B cell (primary cell): ENCODE data around the gene MAN1A1. TPM values are rescaled to one million over a fixed set of nuclear protein-coding genes. Genes with fewer than 3 reads are reported as not detected.

Experiments
- ATAC-seq: fragments of 200-7000 bp; cut with Tn5 transposase; one replicate; pipeline ENCODE4 v1.10.0; 2021; ENCODE audit warnings: low read depth, mild to moderate bottlenecking, moderate number of reproducible peaks, moderate library complexity
- CTCF ChIA-PET: fragments of 350-600 bp; sonication (Branson Sonifier 250); formaldehyde crosslinking; loops from one replicate; lab custom pipeline; 2021; ENCODE audit warnings: antibody characterized with exemption, inconsistent platforms; lab: Charles Lee
- POLR2A ChIA-PET: fragments of 350-600 bp; sonication (Branson Sonifier 250); formaldehyde crosslinking; loops from one replicate; lab custom pipeline; 2021; ENCODE audit warnings: antibody characterized with exemption; lab: Charles Lee
- DNase-seq: peaks from one replicate; pipeline ENCODE4 v3.0.0; 2013
- H2AFZ ChIP-seq: 2 replicates; pipeline ENCODE4 v1.6.1; 2012; ENCODE audit warnings: mild to moderate bottlenecking, low read depth, low read length; ENCODE audit not compliant: insufficient read depth, poor library complexity, severe bottlenecking
- H3K27ac ChIP-seq, 2 donors: 1 replicate in 1 of 2; 2 replicates in 1 of 2; pipeline ENCODE4 v1.5.1; 2012 to 2013; ENCODE audit warnings: low read length in 2 of 2, mild to moderate bottlenecking in 2 of 2, moderate library complexity in 1 of 2
- H3K27me3 ChIP-seq, 4 experiments: fragments of 200-600 bp in 1 of 4; sonication (generic) in 1 of 4; replicated peaks in 1 of 4; 1 replicate in 2 of 4; 2 replicates in 2 of 4; pipeline versions ENCODE4 v1.6.1 to v1.7.0; 2013 to 2016; ENCODE audit warnings: low read length in 3 of 4, mild to moderate bottlenecking in 2 of 4, mixed read lengths in 1 of 4, moderate library complexity in 1 of 4; ENCODE audit not compliant: insufficient read depth in 4 of 4, control insufficient read depth in 3 of 4; ENCODE audit errors: control extremely low read depth in 1 of 4
- H3K36me3 ChIP-seq, 2 experiments: replicated peaks in 1 of 2; 1 replicate in 1 of 2; 2 replicates in 1 of 2; pipeline versions ENCODE4 v1.6.1 to v1.7.1; 2013; ENCODE audit warnings: low read length in 1 of 2; ENCODE audit not compliant: insufficient read depth in 2 of 2, control insufficient read depth in 1 of 2; ENCODE audit errors: control extremely low read depth in 1 of 2, extremely low read depth in 1 of 2
- H3K4me1 ChIP-seq, 2 donors: fragments of 200-600 bp in 1 of 2; sonication (generic) in 1 of 2; 1 replicate in 1 of 2; 2 replicates in 1 of 2; pipeline versions ENCODE4 v1.5.1 to v1.6.1; 2013 to 2017; ENCODE audit warnings: low read length in 2 of 2; ENCODE audit not compliant: control insufficient read depth in 2 of 2, insufficient read depth in 2 of 2
- H3K4me2 ChIP-seq: replicated peaks from 2 replicates; pipeline ENCODE3; 2012; ENCODE audit warnings: mild to moderate bottlenecking, low read depth, low read length; ENCODE audit not compliant: poor library complexity, severe bottlenecking
- H3K4me3 ChIP-seq, 5 experiments: fragments of 200-600 bp in 1 of 5; sonication (generic) in 1 of 5; 1 replicate in 3 of 5; 2 replicates in 2 of 5; pipeline versions ENCODE4 v1.5.1 to v1.7.0; 2011 to 2016; ENCODE audit warnings: low read length in 4 of 5, mild to moderate bottlenecking in 4 of 5, low read depth in 2 of 5, control low read depth in 1 of 5, moderate library complexity in 1 of 5; ENCODE audit not compliant: insufficient read depth in 1 of 5; ENCODE audit errors: control extremely low read depth in 1 of 5, extremely low read depth in 1 of 5
- H3K79me2 ChIP-seq: fragments of 200-600 bp; sonication (generic); one replicate; pipeline ENCODE4 v1.6.0; 2016; ENCODE audit warnings: low read length; ENCODE audit not compliant: control insufficient read depth, insufficient read depth
- H3K9ac ChIP-seq: fragments of 200-600 bp; sonication (generic); 2 replicates; pipeline ENCODE4 v1.6.1; 2017; ENCODE audit warnings: mild to moderate bottlenecking, low read length, moderate library complexity
- H3K9me3 ChIP-seq, 3 donors: one replicate each; pipeline versions ENCODE4 v1.6.1 to v1.7.1; 2013; ENCODE audit warnings: low read length in 2 of 3; ENCODE audit not compliant: control insufficient read depth in 2 of 3, insufficient read depth in 1 of 3; ENCODE audit errors: control extremely low read depth in 1 of 3
- H4K20me1 ChIP-seq: 2 replicates; pipeline ENCODE4 v1.6.0; 2012; ENCODE audit warnings: mild to moderate bottlenecking, low read length; ENCODE audit not compliant: insufficient read depth, control insufficient read depth, poor library complexity, severe bottlenecking
- H3K27ac Mint-ChIP-seq: one replicate; pipeline ENCODE4 v1.8.0; 2021; ENCODE audit warnings: mixed read lengths
- H3K27me3 Mint-ChIP-seq: one replicate; pipeline ENCODE4 v1.8.0; 2021; ENCODE audit warnings: mixed read lengths
- H3K4me1 Mint-ChIP-seq: one replicate; pipeline ENCODE4 v1.8.0; 2021; ENCODE audit warnings: mixed read lengths
- H3K4me3 Mint-ChIP-seq: one replicate; pipeline ENCODE4 v1.8.0; 2021; ENCODE audit warnings: mixed read lengths
- H3K9me3 Mint-ChIP-seq: one replicate; pipeline ENCODE4 v1.8.0; 2022; ENCODE audit warnings: mixed read lengths; ENCODE audit not compliant: insufficient read depth
- EZH2 ChIP-seq: IDR thresholded peaks from 2 replicates; pipeline ENCODE4 v1.6.1; 2012; ENCODE audit warnings: borderline replicate concordance, low read depth, mild to moderate bottlenecking, moderate library complexity, low read length; ENCODE audit not compliant: insufficient read depth, poor library complexity, severe bottlenecking
- WGBS: methylation state at CpG from one replicate; pipeline ENCODE4 v1.1.5; 2013; ENCODE audit warnings: missing lambda C conversion rate; ENCODE audit not compliant: insufficient coverage; 5-methylcytosine and 5-hydroxymethylcytosine counted together
- intact Hi-C: fragments of 100-400 bp; cut with micrococcal nuclease; formaldehyde crosslinking; loops from one replicate; pipeline ENCODE4 v1.10.0; 2022
- polyA plus RNA-seq: library from polyadenylated mRNA; depleted of rRNA; stranded (reverse); fragments of >200 nt; gene quantifications from 2 replicates; pipeline ENCODE4 v1.2.3, GENCODE V29; 2012
- total RNA-seq, 2 donors: library from RNA; stranded (reverse); fragments of 120-200 nt in 1 of 2; gene quantifications; 1 replicate in 1 of 2; 2 replicates in 1 of 2; pipeline versions ENCODE4 v1.2.3 to v1.2.4, GENCODE V29; 2013 to 2022
- TF ChIP-seq, protein P1 (sequence below): fragments of 200-600 bp; IDR thresholded peaks from one replicate; pipeline ENCODE4 v1.8.0; 2022; ENCODE audit warnings: antibody characterized with exemption, mild to moderate bottlenecking

MAN1A1 gene
- total and polyA plus RNA-seq, 2 donors (not counting 1 experiment from before 2014, with no cell fraction given) = 5.1 to 31.7 TPM

DNA sequence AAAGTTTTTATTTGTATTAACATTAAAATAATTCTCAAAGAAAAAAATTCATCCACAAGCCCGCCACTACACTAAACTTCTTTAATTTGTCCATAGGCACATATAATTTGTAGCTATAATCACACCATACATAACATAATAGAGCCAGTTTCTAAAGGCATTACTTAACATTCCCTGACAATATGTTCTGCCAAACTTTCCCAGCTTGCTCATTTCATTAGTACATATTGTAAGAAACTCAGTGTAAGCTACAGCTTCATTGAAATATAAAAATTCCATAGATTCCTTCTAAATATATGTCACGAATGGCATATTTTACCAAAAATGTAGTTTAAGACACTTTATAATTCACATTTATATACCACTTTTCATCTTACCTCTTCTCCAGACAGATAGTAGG lies 59.3 kb downstream of the MAN1A1 start:
- TF ChIP-seq, protein P1, sequence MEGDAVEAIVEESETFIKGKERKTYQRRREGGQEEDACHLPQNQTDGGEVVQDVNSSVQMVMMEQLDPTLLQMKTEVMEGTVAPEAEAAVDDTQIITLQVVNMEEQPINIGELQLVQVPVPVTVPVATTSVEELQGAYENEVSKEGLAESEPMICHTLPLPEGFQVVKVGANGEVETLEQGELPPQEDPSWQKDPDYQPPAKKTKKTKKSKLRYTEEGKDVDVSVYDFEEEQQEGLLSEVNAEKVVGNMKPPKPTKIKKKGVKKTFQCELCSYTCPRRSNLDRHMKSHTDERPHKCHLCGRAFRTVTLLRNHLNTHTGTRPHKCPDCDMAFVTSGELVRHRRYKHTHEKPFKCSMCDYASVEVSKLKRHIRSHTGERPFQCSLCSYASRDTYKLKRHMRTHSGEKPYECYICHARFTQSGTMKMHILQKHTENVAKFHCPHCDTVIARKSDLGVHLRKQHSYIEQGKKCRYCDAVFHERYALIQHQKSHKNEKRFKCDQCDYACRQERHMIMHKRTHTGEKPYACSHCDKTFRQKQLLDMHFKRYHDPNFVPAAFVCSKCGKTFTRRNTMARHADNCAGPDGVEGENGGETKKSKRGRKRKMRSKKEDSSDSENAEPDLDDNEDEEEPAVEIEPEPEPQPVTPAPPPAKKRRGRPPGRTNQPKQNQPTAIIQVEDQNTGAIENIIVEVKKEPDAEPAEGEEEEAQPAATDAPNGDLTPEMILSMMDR = no peak
- no peak for TF ChIP-seq EZH2
- WGBS = no CpG with 5 or more reads among the region's 2 CpGs
- DNase-seq = no peak
- H3K4me3 ChIP-seq = no peak overlapping the region
- Mint-ChIP-seq H3K27ac (no peak overlapping the region), H3K4me1 (peaks cover 3% of the 10 kb centered on the region), H3K27me3 (no peaks in the 10 kb centered on the region), H3K9me3 (no peaks in the 10 kb centered on the region), H3K4me3 (no peak overlapping the region)
- no peaks in the 10 kb centered on the region for H3K36me3 ChIP-seq
- intact Hi-C loops = no loop called here
- no peaks in the 10 kb centered on the region for H3K4me1 ChIP-seq
- no peak overlapping the region for H3K9ac ChIP-seq
- H3K27ac ChIP-seq = no peak overlapping the region
- ChIA-PET CTCF (no interaction called here), POLR2A (no interaction called here)
- H3K9me3 ChIP-seq = no peaks in the 10 kb centered on the region
- no peak overlapping the region for H3K4me2 ChIP-seq
- H2AFZ ChIP-seq = no peak overlapping the region
- H3K79me2 ChIP-seq = no peaks in the 10 kb centered on the region
- ATAC-seq = no peak
- no peaks in the 10 kb centered on the region for H3K27me3 ChIP-seq
- no peaks in the 10 kb centered on the region for H4K20me1 ChIP-seq

DNA sequence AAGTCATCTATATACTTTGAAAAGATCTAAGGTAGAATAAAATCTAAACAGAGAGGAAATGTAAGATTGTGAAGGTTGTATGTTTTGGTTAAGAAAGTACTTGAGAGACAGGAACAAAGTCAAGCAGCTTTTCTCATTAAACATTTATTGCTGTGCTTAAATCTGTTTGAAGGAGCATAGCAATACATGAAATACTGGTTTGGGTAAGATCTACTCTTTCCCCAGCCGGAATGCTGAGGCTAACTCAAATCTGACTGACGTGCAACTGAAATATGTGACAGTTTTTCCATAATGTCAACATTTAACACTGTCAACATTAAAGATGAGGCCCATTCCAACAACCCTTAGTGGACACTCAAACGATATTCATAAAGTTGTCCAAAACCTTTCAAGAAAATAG lies 59.9 kb downstream of the MAN1A1 start:
- no peak overlapping the region for H3K4me2 ChIP-seq
- no peaks in the 10 kb centered on the region for H3K9me3 ChIP-seq
- CTCF ChIA-PET = no interaction called here
- DNase-seq (no peak), ATAC-seq (no peak)
- H3K79me2 ChIP-seq = no peaks in the 10 kb centered on the region
- H3K4me1 ChIP-seq = no peaks in the 10 kb centered on the region
- no peak overlapping the region for H3K27ac ChIP-seq
- Mint-ChIP-seq H3K27me3 (no peaks in the 10 kb centered on the region), H3K4me1 (no peaks in the 10 kb centered on the region), H3K9me3 (no peaks in the 10 kb centered on the region), H3K27ac (no peak overlapping the region), H3K4me3 (no peak overlapping the region)
- TF ChIP-seq, protein P1 = no peak
- TF ChIP-seq EZH2 = no peak
- intact Hi-C loops = no loop called here
- H4K20me1 ChIP-seq = no peaks in the 10 kb centered on the region
- no peaks in the 10 kb centered on the region for H3K36me3 ChIP-seq
- 100% methylated on average over 2 of the region's 3 CpGs for WGBS
- no peak overlapping the region for H3K4me3 ChIP-seq
- no peak overlapping the region for H3K9ac ChIP-seq
- POLR2A ChIA-PET = no interaction called here
- H3K27me3 ChIP-seq = no peaks in the 10 kb centered on the region
- H2AFZ ChIP-seq = no peak overlapping the region
